HG03196 (cell line): Measurements from ENCODE around the gene SLC24A4.

ENCODE experiments used
- ATAC-seq: cut with Tn5 transposase; IDR thresholded peaks from one replicate; pipeline ENCODE4 v1.9.1; 2021; ENCODE audit not compliant: unreplicated experiment

Gene SLC24A4

GRCh38 chr14:92538412-92538985 lies 215.5 kb downstream of the SLC24A4 start:
- ATAC-seq: no peak

GRCh38 chr14:92539419-92539818 lies 216.5 kb downstream of the SLC24A4 start:
- no peak for ATAC-seq

- no peak for ATAC-seq
Observed at GRCh38 chr14:92539875-92540274, 216.9 kb downstream of the SLC24A4 start.

GRCh38 chr14:92540472-92541048 lies 217.6 kb downstream of the SLC24A4 start:
- ATAC-seq: no peak

- no peak for ATAC-seq
Observed at GRCh38 chr14:92542766-92543554, 220.0 kb downstream of the SLC24A4 start.

- ATAC-seq: no peak
Observed at GRCh38 chr14:92544051-92544720, 221.2 kb downstream of the SLC24A4 start.

GRCh38 chr14:92546347-92547053 lies 223.5 kb downstream of the SLC24A4 start:
- no peak for ATAC-seq

- no peak for ATAC-seq
Observed at GRCh38 chr14:92549105-92549858, 226.3 kb downstream of the SLC24A4 start.

- no peak for ATAC-seq
Observed at GRCh38 chr14:92549859-92550230, 226.9 kb downstream of the SLC24A4 start.
